NT2/D1 (cell line): ENCODE measurements around the gene MOCS3.

Source experiments
- YY1 ChIP-seq: IDR thresholded peaks from 2 replicates; pipeline ENCODE4 v1.6.1; 2011; ENCODE audit not compliant: insufficient read length, insufficient read depth
- ZNF274 ChIP-seq: IDR thresholded peaks from 2 replicates; pipeline ENCODE4 v1.6.1; 2011; ENCODE audit warnings: mild to moderate bottlenecking, low read depth, low read length

- TF ChIP-seq ZNF274 (no peak), YY1 (no peak)
Observed at GRCh38 chr20:50969435-50969834, 10.8 kb downstream of the MOCS3 start.
